ENCODE data around the gene LRRC8E.

- no peak for TF ChIP-seq POLR2A (IDR thresholded peaks at IDR 0.05; ENCODE audit: low read depth, low read length)
- TF ChIP-seq TAF1 (IDR thresholded peaks at IDR 0.05; ENCODE audit: borderline replicate concordance, low read depth, low read length) = no peak
Measured at GRCh38 chr19:7865262-7865911, 22.9 kb upstream of the LRRC8E start.
